Activated CD8-positive, alpha-beta memory T cell treated with anti-CD3 and anti-CD28 coated beads for 48 hours (primary cell): ENCODE data around the gene SASH3.

Experiments used
- DNase-seq, 3 experiments: peaks; one replicate each; pipeline ENCODE4 v3.0.0-alpha.2; 2020; ENCODE audit warnings: low read depth in 2 of 3, low spot score in 2 of 3

Gene SASH3

GRCh38 chrX:129782706-129783105, 3.0 kb downstream of the SASH3 start:
- DNase-seq = no peak

DNA sequence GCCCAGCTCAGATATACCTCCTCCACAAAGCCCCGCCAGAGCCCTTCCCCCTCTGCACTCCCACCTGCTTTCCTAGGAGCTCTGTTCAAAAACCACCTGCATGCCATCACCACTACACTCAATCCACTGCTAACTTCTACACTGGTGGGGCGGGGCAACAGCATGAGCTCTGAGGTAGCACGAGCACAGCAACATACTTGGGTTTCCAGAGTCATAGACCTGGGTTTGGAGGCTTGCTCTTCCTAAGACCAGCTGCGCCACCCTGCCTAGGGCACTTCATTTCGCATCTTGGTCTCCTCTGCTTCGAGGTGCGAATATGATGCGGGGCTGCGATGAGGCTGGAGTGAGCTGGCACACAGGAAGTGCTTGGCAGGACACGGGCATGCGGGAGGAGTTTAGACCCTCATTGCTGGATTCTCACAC, 3.6 kb downstream of the SASH3 start:
- no peak for DNase-seq

DNA sequence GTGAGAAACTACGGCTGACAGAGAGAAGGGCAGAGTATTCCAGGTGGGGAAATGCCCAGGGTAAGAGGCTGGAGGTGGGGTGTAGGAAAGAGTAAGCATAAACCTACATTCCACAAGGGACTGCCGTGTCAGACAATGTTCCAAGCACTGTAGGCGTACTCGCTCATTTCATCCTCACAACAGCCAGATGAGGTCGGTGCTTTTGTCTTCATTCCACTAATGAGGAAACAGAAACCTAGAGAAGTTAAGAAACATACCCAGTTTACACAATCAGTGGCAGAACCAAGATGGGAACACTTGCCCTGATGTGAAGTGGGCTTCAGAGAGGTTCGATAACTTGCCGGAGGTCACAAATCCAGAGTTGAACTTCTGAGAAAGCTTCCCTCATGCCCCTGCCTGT, 4.6 kb downstream of the SASH3 start:
- DNase-seq = no peak

DNA sequence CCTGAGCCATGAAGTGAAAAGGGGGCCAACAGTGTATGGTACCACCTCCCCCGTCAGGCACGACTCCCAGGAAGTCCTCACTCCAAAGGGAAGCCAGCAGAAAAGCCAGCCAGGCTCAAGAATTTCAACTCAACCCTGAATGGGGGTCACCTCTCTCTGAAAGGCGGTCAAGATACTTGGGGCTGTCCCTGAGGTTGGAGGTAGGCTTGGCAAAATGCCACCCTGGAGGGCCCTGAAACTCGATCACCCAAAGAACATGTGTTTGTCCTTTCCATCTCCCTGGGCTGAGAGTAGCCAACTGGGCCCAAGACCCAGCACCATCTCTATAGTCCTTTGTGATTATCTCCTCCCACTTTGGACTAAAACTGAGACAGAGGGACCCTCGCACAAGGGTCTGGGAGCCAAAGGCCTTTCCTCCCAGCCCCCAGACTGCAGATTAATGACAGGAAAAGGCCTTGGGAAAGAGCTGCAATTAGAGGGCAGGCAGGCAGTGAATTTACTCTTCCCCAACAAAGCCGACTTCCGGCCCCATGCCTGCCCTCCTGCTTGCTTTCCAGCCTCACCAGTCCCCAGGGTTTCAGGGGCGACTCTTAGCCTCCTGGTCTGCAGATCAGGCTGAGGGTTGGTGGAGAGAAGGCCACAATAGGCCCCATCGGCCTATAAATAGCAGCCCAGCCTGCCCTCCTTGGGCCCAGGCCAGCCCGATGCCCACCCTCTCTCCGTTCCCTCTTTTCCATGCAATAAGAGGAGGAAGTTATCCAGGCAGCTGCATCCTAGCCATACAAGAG, 5.6 kb downstream of the SASH3 start:
- DNase-seq = no peak

DNA sequence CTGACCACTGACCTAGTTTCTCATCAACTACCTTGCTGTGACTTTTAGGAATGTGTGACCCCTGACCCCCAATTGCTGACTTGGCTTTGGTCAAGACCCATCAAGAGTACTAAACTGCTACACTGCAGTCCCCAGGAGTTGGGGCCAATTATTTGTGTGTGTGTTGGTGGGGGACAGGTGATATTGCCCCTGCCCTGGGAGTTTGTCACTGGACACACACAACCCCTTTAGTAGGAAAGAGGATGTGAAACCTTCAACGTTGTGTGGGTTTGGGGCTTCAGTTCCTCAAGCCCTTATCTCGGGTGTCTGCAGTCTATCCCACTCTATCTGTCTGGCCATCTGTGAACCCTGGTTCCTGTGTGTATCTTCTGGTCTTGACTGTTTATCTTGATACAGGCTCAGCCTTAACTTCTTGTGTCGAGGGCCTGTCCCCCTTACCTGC, 6.5 kb downstream of the SASH3 start:
- DNase-seq = no peak

DNA sequence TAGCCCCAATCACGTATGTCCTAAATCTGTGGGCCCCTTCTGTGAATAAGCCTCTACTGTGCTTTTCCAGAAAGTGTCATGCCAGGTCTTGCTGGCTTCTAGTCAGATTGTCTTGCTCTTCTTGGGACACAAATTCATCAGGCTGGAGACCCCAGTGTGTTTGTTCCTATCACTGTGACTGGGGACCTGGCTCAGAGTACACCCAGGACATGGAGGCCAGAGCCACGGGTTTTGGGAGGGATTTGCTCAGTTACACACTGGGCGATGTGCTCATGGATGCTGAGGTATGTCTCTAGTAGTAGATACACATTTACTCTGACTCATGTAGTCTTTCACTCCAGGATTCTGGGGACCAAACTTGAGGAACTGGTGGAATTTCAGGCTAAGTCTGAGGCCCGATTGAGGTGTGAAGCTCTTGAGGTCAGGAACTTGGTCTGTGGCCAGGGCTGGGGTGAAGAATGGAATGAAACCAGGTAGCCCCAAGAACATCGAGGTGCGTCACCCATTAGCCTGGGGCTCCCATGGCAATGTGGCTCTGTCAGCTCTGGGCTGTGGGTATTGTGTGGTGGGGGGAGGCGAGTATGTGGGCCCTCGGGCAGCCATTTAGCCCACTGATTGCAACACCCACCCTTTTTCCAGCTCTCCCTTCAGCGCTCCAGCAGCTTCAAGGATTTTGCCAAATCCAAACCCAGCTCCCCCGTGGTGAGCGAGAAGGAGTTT, 7.7 kb downstream of the SASH3 start:
- no peak for DNase-seq

GRCh38 chrX:129788527-129788926, 8.8 kb downstream of the SASH3 start:
- DNase-seq = no peak

DNA sequence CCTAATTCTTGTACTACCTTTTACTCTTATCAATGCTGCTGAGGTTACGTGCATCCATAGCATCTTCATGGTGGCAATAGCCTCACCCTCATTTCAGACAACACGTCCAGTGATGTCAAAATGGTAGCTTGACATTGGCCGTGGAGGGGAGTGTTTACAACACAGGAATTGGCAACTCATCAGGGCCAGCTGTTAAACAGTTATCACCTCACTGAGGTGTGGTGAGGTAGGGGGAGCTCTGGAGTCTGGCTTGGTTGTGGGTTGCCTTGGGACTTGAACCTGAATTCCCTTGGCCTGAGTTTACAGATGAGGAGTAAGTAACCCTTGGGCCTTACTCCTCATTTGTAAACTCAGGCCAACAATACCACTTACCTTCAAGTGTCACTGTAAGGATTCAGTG, 10.4 kb downstream of the SASH3 start:
- no peak for DNase-seq

- DNase-seq = no peak
Observed at GRCh38 chrX:129790808-129791207, 11.1 kb downstream of the SASH3 start.

GRCh38 chrX:129791336-129791735, 11.6 kb downstream of the SASH3 start:
- DNase-seq = no peak

GRCh38 chrX:129791961-129792570, 12.3 kb downstream of the SASH3 start:
- DNase-seq = no peak

DNA sequence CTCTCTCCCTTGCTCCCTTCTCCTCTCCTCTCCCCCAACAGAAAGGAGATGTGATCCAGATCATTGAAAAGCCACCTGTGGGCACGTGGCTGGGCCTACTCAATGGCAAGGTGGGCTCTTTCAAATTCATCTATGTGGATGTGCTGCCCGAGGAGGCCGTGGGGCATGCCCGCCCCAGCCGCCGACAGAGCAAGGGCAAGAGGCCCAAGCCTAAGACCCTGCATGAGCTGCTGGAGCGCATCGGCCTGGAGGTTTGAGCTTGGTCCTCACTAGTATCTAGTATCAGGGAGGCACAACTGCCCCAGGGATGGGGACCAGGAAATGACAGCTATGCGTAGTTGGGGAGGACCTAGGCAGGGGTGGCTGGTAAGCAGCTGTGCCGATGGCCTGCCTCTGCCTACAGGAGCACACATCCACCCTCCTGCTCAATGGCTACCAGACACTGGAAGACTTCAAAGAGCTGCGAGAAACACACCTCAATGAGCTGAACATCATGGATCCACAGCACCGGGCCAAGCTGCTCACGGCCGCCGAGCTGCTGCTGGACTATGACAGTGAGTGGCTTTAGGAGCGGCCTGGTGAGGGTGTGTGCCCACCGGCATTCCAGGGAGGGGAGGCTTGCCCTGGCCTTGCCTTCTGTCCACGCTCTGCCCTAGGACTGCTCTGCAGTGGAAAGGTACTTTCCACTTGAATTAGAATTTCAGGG, 13.0 kb downstream of the SASH3 start:
- DNase-seq = no peak

DNA sequence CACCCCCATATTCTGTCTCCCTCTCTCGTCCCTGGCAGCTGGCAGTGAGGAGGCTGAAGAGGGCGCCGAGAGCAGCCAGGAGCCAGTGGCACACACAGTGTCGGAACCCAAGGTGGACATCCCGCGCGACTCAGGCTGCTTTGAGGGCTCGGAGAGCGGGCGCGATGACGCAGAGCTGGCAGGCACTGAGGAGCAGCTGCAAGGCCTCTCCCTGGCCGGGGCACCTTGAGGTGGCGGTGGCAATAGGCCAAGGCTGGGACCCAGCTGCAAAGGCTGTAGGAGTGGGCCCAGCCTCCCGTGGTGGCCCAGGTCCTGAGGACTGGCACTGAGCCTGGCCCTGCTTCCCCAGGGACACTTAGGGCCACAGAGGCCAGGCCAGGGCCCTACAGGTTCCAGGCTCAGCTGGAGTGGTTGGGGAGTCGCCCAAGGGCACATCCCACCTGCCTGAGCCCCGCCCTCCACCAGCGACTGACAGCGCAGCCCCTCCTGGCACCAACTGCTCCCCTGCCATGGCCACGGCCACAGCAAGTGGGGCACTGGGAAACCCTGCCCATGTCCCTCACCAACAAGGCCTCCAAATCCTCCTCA, 13.9 kb downstream of the SASH3 start:
- DNase-seq = no peak

DNA sequence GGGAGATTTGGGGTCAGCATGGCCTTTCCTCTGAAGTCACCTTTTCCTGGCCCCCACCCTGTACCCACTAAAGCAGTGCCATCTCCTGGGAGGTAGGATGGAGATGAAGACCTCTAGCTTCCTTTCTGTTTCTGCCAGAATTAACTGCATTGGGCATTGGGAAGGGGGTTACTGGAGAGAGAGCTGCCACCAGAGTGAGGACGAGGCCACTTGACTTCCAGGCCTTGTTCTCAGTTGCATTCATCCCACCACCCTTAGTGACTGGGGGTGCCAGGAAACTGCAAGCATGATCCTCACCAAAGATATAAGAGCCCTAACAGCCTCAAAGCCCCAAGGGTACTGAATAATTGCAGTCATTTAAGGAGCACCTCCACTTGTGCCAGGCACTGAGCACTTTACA, 15.8 kb downstream of the SASH3 start:
- DNase-seq = no peak

GRCh38 chrX:129797251-129797906, 17.6 kb downstream of the SASH3 start:
- DNase-seq = no peak

DNA sequence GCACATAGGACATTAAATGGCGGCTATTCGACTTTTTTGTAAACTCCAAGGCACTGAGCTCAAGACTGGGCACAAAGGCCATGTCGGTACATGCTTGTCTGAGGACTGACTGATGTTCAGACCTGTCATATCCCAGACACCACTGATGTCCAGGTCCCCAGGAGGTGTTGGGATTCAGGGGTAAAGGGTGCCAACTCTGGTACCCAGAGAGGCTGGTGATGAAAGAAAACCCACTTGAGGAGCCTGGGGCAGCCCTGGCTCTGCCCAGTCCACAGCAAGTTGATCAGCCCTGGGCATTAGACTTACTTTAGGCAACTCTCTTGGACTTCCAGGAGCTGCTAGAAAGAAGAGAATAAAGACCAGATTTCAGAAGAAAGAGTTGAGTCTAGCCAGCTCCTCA, 18.7 kb downstream of the SASH3 start:
- no peak for DNase-seq

- no peak for DNase-seq
Observed at GRCh38 chrX:129798888-129799287, 19.1 kb downstream of the SASH3 start.

GRCh38 chrX:129800186-129800585, 20.4 kb downstream of the SASH3 start:
- DNase-seq = no peak

- DNase-seq = no peak
Observed at GRCh38 chrX:129802863-129803262, 23.1 kb downstream of the SASH3 start.

- DNase-seq = no peak
Observed at GRCh38 chrX:129804806-129805205, 25.1 kb downstream of the SASH3 start.
